ENCODE results near the gene PPFIA2. TPM values are rescaled to one million over a fixed set of nuclear protein-coding genes. Genes with fewer than 3 reads are reported as not detected.

Gene PPFIA2
- polyA plus RNA-seq, 1 of the 3 experiments (the other 2 are of a cell fraction) = not detected

DNA sequence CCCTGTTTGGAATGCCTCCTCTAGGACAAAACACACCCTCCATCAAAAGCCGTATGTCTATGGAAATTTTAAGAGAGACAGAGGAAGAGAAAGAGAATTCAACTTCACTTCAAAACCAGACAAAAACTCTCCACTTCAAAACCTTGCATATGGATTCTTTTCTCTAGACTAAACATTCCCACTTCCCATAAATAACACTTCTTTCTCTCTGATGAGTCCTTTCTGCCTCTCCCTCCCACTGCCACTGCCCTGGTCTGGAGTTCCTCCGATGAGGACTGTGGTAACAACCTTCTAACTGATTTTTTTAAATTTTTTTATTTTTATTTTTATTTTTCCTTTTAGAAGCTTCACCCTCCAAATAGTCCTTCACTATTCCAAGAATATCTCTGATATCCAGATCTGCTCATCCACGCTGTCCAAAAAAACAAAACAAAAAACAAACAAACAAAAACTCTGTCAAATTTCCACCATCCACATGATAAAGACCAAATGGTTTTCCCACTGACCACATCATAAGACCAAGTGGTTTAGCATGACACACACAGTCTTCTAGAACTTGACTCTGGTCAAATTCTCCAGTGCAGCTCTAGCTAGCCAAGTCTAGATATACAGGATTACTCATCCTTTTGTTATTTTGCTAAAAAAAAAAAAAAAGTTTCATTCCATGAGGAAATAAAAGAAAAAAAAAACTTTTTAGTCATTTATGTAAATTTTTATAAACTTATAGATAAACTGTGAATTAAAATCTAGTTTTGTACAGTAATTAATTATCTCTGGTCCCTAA, 256.0 kb downstream of the PPFIA2 start (continued):
- TF ChIP-seq TAF1 (IDR thresholded peaks at IDR 0.05; ENCODE audit: borderline replicate concordance, low read depth, low read length) (no peak), NFIC (IDR thresholded peaks at IDR 0.05; ENCODE audit: borderline replicate concordance) (no peak)
- TF ChIP-seq, protein P1, sequence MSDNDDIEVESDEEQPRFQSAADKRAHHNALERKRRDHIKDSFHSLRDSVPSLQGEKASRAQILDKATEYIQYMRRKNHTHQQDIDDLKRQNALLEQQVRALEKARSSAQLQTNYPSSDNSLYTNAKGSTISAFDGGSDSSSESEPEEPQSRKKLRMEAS (IDR thresholded peaks at IDR 0.05; ENCODE audit: low read depth) = no peak
- TF ChIP-seq, protein P2, sequence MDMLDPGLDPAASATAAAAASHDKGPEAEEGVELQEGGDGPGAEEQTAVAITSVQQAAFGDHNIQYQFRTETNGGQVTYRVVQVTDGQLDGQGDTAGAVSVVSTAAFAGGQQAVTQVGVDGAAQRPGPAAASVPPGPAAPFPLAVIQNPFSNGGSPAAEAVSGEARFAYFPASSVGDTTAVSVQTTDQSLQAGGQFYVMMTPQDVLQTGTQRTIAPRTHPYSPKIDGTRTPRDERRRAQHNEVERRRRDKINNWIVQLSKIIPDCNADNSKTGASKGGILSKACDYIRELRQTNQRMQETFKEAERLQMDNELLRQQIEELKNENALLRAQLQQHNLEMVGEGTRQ (IDR thresholded peaks at IDR 0.05; ENCODE audit: borderline replicate concordance, low read depth, low read length) = no peak
- TF ChIP-seq, protein P3, sequence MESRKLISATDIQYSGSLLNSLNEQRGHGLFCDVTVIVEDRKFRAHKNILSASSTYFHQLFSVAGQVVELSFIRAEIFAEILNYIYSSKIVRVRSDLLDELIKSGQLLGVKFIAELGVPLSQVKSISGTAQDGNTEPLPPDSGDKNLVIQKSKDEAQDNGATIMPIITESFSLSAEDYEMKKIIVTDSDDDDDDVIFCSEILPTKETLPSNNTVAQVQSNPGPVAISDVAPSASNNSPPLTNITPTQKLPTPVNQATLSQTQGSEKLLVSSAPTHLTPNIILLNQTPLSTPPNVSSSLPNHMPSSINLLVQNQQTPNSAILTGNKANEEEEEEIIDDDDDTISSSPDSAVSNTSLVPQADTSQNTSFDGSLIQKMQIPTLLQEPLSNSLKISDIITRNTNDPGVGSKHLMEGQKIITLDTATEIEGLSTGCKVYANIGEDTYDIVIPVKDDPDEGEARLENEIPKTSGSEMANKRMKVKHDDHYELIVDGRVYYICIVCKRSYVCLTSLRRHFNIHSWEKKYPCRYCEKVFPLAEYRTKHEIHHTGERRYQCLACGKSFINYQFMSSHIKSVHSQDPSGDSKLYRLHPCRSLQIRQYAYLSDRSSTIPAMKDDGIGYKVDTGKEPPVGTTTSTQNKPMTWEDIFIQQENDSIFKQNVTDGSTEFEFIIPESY (IDR thresholded peaks at IDR 0.05; ENCODE audit: borderline replicate concordance, low read depth) = no peak

- Histone ChIP-seq H3K79me2 (ENCODE audit: insufficient read depth) (no peaks in the 10 kb centered on the region), H3K9ac (no peak overlapping the region), H3K27me3 (ENCODE audit: insufficient read depth) (no peaks in the 10 kb centered on the region), H3K9me3 (no peaks in the 10 kb centered on the region), H3K4me1 (ENCODE audit: control insufficient read depth in 1 of 2, insufficient read depth in 2 of 2, low read depth in 1 of 2, low read length in 1 of 2) (no peaks in the 10 kb centered on the region), H4K20me1 (ENCODE audit: insufficient read depth) (no peaks in the 10 kb centered on the region), H3K36me3 (replicated peaks in 1 of 2; ENCODE audit: control insufficient read depth in 1 of 2, insufficient read depth in 2 of 2, low read length in 1 of 2) (no peaks in the 10 kb centered on the region), H3K9me2 (no peaks in the 10 kb centered on the region), H3K4me2 (no peak overlapping the region), H3K27ac (ENCODE audit: low read depth in 2 of 2, low read length in 1 of 2) (no peak overlapping the region), H2AFZ (ENCODE audit: low read depth) (no peak overlapping the region), H3K4me3 (ENCODE audit: low read depth in 2 of 2, low read length in 1 of 2) (no peak overlapping the region), H3F3A (replicated peaks; ENCODE audit: insufficient read depth) (no peaks in the 10 kb centered on the region)
- CTCF ChIA-PET = no interaction called here
- POLR2A ChIA-PET = no interaction called here
- WGBS (ENCODE audit: low lambda C conversion rate) = 3% methylated on average over 2 of the region's 2 CpGs
- no peak for DNase-seq
- TF ChIP-seq ELF1 (IDR thresholded peaks at IDR 0.05) (no peak), RAD21 (IDR thresholded peaks at IDR 0.05; ENCODE audit: low read length) (no peak), EP300 (IDR thresholded peaks at IDR 0.05; ENCODE audit: borderline replicate concordance in 1 of 2, low read depth in 1 of 2, low read length in 1 of 2) (no peak), RCOR1 (IDR thresholded peaks at IDR 0.05; ENCODE audit: low read length) (no peak), CTCF (IDR thresholded peaks at IDR 0.05) (no peak)
- TF ChIP-seq, protein P2 (IDR thresholded peaks at IDR 0.05; ENCODE audit: borderline replicate concordance, low read depth, low read length) = no peak
Measured at GRCh38 chr12:81500788-81501187, 258.4 kb downstream of the PPFIA2 start.
